Trophoblast cell (in vitro differentiated cells and primary cell): ENCODE data around the gene KLF7.

ENCODE experiments used
- DNase-seq, 2 donors: peaks; one replicate each; pipeline ENCODE4 v3.0.0-alpha.2; 2016
- H2AFZ ChIP-seq: 2 replicates; pipeline ENCODE4 v1.6.1; 2013; ENCODE audit warnings: low read length, moderate library complexity, mild to moderate bottlenecking; ENCODE audit not compliant: insufficient read depth, poor library complexity
- H2AK5ac ChIP-seq: 2 replicates; pipeline ENCODE4 v1.6.1; 2013; ENCODE audit warnings: mild to moderate bottlenecking, low read length
- H2BK120ac ChIP-seq: 2 replicates; pipeline ENCODE4 v1.6.1; 2013; ENCODE audit warnings: low read length, mild to moderate bottlenecking, moderate library complexity; ENCODE audit not compliant: insufficient read depth, poor library complexity
- H2BK12ac ChIP-seq: 2 replicates; pipeline ENCODE4 v1.6.1; 2013; ENCODE audit warnings: mild to moderate bottlenecking, low read length, moderate library complexity
- H2BK5ac ChIP-seq: 2 replicates; pipeline ENCODE4 v1.6.1; 2013; ENCODE audit warnings: low read length, low read depth, moderate library complexity, mild to moderate bottlenecking; ENCODE audit not compliant: poor library complexity
- H3K14ac ChIP-seq: 2 replicates; pipeline ENCODE4 v1.6.1; 2013; ENCODE audit warnings: mild to moderate bottlenecking, low read length
- H3K18ac ChIP-seq: 2 replicates; pipeline ENCODE4 v1.6.1; 2013; ENCODE audit warnings: mild to moderate bottlenecking, low read length
- H3K23ac ChIP-seq: 2 replicates; pipeline ENCODE4 v1.6.1; 2013; ENCODE audit warnings: low read length
- H3K27ac ChIP-seq: 2 replicates; pipeline ENCODE4 v1.5.1; 2013; ENCODE audit warnings: low read depth, mild to moderate bottlenecking, inconsistent platforms, low read length, moderate library complexity
- H3K27me3 ChIP-seq: 2 replicates; pipeline ENCODE4 v1.6.1; 2013; ENCODE audit warnings: inconsistent platforms, mild to moderate bottlenecking, low read length, moderate library complexity; ENCODE audit not compliant: insufficient read depth
- H3K36me3 ChIP-seq, 2 experiments: 1 replicate in 1 of 2; 2 replicates in 1 of 2; pipeline ENCODE4 v1.6.1; 2013; ENCODE audit warnings: low read length in 2 of 2, mild to moderate bottlenecking in 2 of 2, moderate library complexity in 1 of 2; ENCODE audit not compliant: insufficient read depth in 2 of 2, control insufficient read depth in 1 of 2
- H3K4ac ChIP-seq: 2 replicates; pipeline ENCODE4 v1.6.1; 2013; ENCODE audit warnings: low read depth, mild to moderate bottlenecking, low read length, moderate library complexity
- H3K4me1 ChIP-seq, 2 experiments: 1 replicate in 1 of 2; 2 replicates in 1 of 2; pipeline ENCODE4 v1.6.1; 2013; ENCODE audit warnings: low read length in 2 of 2, mild to moderate bottlenecking in 2 of 2, moderate library complexity in 1 of 2; ENCODE audit not compliant: insufficient read depth in 2 of 2, control insufficient read depth in 1 of 2
- H3K4me2 ChIP-seq: 2 replicates; pipeline ENCODE4 v1.6.1; 2013; ENCODE audit warnings: inconsistent platforms, mild to moderate bottlenecking, low read length, moderate library complexity
- H3K4me3 ChIP-seq: 2 replicates; pipeline ENCODE4 v1.5.1; 2013; ENCODE audit warnings: mild to moderate bottlenecking, low read depth, low read length, inconsistent platforms
- H3K79me1 ChIP-seq: one replicate; pipeline ENCODE4 v1.6.1; 2013; ENCODE audit warnings: low read length
- H3K79me2 ChIP-seq: 2 replicates; pipeline ENCODE4 v1.6.1; 2013; ENCODE audit warnings: low read length, mild to moderate bottlenecking; ENCODE audit not compliant: control insufficient read depth, insufficient read depth, poor library complexity
- H3K9ac ChIP-seq: 2 replicates; pipeline ENCODE4 v1.6.1; 2013; ENCODE audit warnings: mild to moderate bottlenecking, low read length
- H3K9me3 ChIP-seq: 2 replicates; pipeline ENCODE4 v1.6.1; 2013; ENCODE audit warnings: low read depth, mild to moderate bottlenecking, control low read depth, inconsistent platforms, low read length; ENCODE audit not compliant: insufficient read depth
- H4K12ac ChIP-seq: 2 replicates; pipeline ENCODE4 v1.6.1; 2013; ENCODE audit warnings: low read depth, mild to moderate bottlenecking, low read length, moderate library complexity
- H4K8ac ChIP-seq: 2 replicates; pipeline ENCODE4 v1.6.1; 2013; ENCODE audit warnings: low read depth, mild to moderate bottlenecking, low read length, moderate library complexity
- H4K91ac ChIP-seq: one replicate; pipeline ENCODE4 v1.6.1; 2013; ENCODE audit warnings: low read depth, mild to moderate bottlenecking, low read length, moderate library complexity
- WGBS: extraction: QIAGEN DNeasy Blood & Tissue Kit; methylation state at CpG from one replicate; pipeline ENCODE4 v1.1.7; 2013; ENCODE audit warnings: missing lambda C conversion rate; ENCODE audit not compliant: insufficient read length, insufficient coverage; ENCODE audit errors: extremely low coverage; 5-methylcytosine and 5-hydroxymethylcytosine counted together

The KLF7 gene

GRCh38 chr2:207163756-207164005 lies 2.1 kb downstream of the KLF7 start:
- Histone ChIP-seq H4K8ac (peak overlapping the region; percentile 15), H3K23ac (no peak overlapping the region), H3K18ac (peak overlapping the region; percentile 0), H3K79me1 (peaks cover 31% of the 10 kb centered on the region), H3K36me3 (no peaks in the 10 kb centered on the region), H3K14ac (no peak overlapping the region), H4K12ac (no peak overlapping the region), H4K91ac (peak overlapping the region; percentile 91), H2BK5ac (peak overlapping the region; percentile 13), H3K9ac (peak overlapping the region; percentile 52), H2BK120ac (no peak overlapping the region), H3K27ac (peak overlapping the region; percentile 86), H3K4me2 (peak overlapping the region; percentile 88), H3K27me3 (no peaks in the 10 kb centered on the region), H3K4me3 (peak overlapping the region; percentile 86), H3K4me1 (peaks cover 7 to 12% of the 10 kb centered on the region in 2 experiments), H3K9me3 (no peaks in the 10 kb centered on the region), H3K79me2 (peaks cover 16% of the 10 kb centered on the region), H3K4ac (no peak overlapping the region), H2BK12ac (no peak overlapping the region), H2AK5ac (no peak overlapping the region), H2AFZ (no peak overlapping the region)
- no peak for DNase-seq
- WGBS, result no CpG with 5 or more reads among the region's 2 CpGs

DNA sequence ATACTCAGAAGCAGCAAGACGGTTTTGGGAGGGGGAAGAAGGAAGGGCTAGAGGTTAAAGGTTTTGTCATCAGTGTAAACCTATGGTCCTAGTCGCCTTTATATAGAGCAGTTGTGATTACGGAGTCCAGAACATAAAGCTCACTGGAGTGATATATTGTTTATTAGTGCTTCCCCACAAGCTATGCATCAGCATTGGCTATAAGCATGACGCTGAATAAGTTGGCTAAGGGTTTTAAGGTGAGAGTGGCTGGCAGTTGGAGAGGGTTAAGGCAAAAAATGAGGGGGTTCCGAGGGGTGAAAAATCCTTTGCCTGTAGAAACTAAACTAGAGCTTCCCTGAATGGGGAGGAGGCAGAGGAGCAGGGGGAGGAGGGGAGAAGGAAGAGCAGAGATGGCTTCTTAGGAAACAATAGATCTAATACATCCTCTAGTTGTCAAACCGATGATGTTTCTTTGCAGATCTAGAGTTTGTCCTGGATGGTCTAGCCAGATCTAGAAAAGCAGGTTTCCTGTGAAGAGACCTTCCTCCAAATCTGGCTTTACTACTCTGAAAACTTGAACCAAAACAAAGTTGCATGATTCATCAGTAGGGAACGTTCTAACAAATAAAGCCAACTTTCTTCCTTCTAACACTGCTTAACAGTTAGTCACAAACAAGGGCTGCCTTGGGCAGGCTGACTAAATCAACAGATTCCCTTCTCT lies 2.5 kb downstream of the KLF7 start:
- no peak overlapping the region for H4K12ac ChIP-seq
- no peak overlapping the region for H3K23ac ChIP-seq
- no peak overlapping the region for H4K8ac ChIP-seq
- H3K9me3 ChIP-seq, result no peaks in the 10 kb centered on the region
- H4K91ac ChIP-seq, result peak overlapping the region; percentile 63
- H3K4me3 ChIP-seq, result no peak overlapping the region
- H3K27ac ChIP-seq, result peak overlapping the region; percentile 86
- no peak overlapping the region for H3K4ac ChIP-seq
- no peaks in the 10 kb centered on the region for H3K27me3 ChIP-seq
- no peak overlapping the region for H3K18ac ChIP-seq
- peak overlapping the region; percentile 67 for H2BK5ac ChIP-seq
- H2AK5ac ChIP-seq, result no peak overlapping the region
- H3K4me2 ChIP-seq, result peak overlapping the region; percentile 88
- H2BK120ac ChIP-seq, result peak overlapping the region; percentile 58
- H2AFZ ChIP-seq, result no peak overlapping the region
- H3K9ac ChIP-seq, result no peak overlapping the region
- no peaks in the 10 kb centered on the region for H3K36me3 ChIP-seq
- peaks cover 16% of the 10 kb centered on the region for H3K79me2 ChIP-seq
- H3K79me1 ChIP-seq, result peaks cover 31% of the 10 kb centered on the region
- H2BK12ac ChIP-seq, result peak overlapping the region; percentile 42
- H3K4me1 ChIP-seq, result peaks cover 7 to 12% of the 10 kb centered on the region in 2 experiments
- no CpG with 5 or more reads among the region's 7 CpGs for WGBS
- H3K14ac ChIP-seq, result no peak overlapping the region
- DNase-seq, result peak; percentile 89 to 97

DNA sequence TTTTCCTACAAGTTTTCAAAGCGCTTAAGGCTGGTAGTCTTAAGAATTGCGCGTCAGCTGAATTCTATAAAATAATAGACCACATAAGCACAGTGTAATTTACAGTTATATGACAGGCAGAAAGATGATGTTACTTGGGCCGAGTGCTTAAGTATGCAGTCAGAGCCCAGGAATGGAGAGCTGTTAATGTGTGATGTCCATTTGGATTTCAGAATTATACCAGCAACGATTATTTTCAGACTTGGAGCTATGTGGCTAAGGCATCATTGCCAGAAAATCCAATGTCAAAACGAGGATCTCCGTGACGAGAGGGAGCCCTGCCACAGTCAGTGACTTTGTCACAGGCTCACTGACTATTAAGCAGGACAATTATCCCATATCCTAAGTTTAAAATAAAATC lies 3.4 kb downstream of the KLF7 start:
- Histone ChIP-seq H2BK12ac (no peak overlapping the region), H2AFZ (no peak overlapping the region), H3K14ac (no peak overlapping the region), H3K79me1 (peaks cover 31% of the 10 kb centered on the region), H3K79me2 (peaks cover 16% of the 10 kb centered on the region), H3K9me3 (no peaks in the 10 kb centered on the region), H3K27ac (no peak overlapping the region), H3K4ac (peak overlapping the region; percentile 58), H3K4me3 (no peak overlapping the region), H4K8ac (no peak overlapping the region), H4K91ac (no peak overlapping the region), H3K27me3 (no peaks in the 10 kb centered on the region), H4K12ac (no peak overlapping the region), H3K4me2 (peak overlapping the region; percentile 31), H3K18ac (no peak overlapping the region), H2BK5ac (no peak overlapping the region), H3K36me3 (no peaks in the 10 kb centered on the region), H2AK5ac (no peak overlapping the region), H3K9ac (no peak overlapping the region), H3K23ac (no peak overlapping the region), H2BK120ac (no peak overlapping the region), H3K4me1 (peaks cover 7 to 10% of the 10 kb centered on the region in 2 experiments)
- WGBS, result no CpG with 5 or more reads among the region's 8 CpGs
- DNase-seq, result no peak

DNA sequence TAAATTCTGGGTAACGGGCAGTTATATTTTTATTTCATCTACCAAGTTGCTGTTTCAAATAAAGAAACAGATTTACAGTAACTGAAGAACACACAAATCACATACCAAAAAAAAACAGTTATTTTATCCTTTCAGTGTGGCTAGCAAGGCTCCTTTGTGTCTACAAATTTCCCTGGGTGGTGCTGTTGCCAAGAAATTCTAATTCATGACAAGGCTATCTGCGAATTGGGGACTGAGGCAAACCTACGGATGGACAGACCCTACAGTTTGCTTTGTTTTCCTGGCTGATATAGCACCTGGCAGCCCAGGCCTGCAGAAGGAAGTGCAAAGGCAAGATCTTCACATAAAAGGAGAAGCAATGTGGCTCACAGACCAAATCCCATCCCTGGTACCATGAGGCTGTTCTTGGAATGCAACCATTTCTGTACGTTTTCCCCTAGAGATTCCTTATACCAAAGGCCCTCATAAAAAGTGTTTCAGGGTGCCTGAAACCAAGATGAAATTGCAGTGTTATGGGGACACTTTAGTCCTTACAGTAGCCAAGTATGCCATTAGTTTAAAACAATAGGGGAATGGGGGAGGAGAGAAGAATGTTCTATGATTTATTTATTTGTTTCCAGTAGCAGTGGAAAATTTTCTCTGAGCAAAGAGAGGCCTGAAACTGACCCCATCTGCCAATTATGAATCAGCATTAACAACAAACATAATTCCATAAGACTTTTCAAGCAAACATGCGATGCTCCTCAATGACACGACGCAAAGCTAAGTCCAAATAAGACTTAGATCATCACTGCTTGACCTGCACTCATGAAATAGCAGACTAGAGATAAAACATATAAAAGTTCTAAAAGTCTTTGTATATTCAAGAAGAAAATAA lies 4.3 kb downstream of the KLF7 start:
- Histone ChIP-seq H3K4me3 (no peak overlapping the region), H3K4me2 (no peak overlapping the region), H3K23ac (no peak overlapping the region), H3K79me1 (peaks cover 24% of the 10 kb centered on the region), H2BK120ac (no peak overlapping the region), H3K14ac (no peak overlapping the region), H3K4ac (no peak overlapping the region), H3K79me2 (peaks cover 11% of the 10 kb centered on the region), H3K18ac (no peak overlapping the region), H2BK12ac (no peak overlapping the region), H3K36me3 (no peaks in the 10 kb centered on the region), H3K9me3 (no peaks in the 10 kb centered on the region), H2BK5ac (no peak overlapping the region), H3K27ac (no peak overlapping the region), H3K9ac (no peak overlapping the region), H2AK5ac (no peak overlapping the region), H4K91ac (no peak overlapping the region), H4K12ac (no peak overlapping the region), H3K27me3 (no peaks in the 10 kb centered on the region), H3K4me1 (peaks cover 3 to 14% of the 10 kb centered on the region in 2 experiments), H2AFZ (no peak overlapping the region), H4K8ac (no peak overlapping the region)
- no peak for DNase-seq
- WGBS, result no CpG with 5 or more reads among the region's 7 CpGs
